PFSK-1 (cell line): ENCODE results near the gene SMAD3.

Experiments
- FOXP2 ChIP-seq: optimal IDR thresholded peaks from 2 replicates; pipeline ENCODE3; 2011; ENCODE audit warnings: borderline replicate concordance, control low read depth, inconsistent platforms; ENCODE audit not compliant: insufficient read depth; ENCODE audit errors: extremely low read length, extremely low read depth
- POLR2AphosphoS5 ChIP-seq: IDR thresholded peaks from 2 replicates; pipeline ENCODE4 v1.6.1; 2012; ENCODE audit warnings: low read depth, mild to moderate bottlenecking, control low read depth, low read length, moderate library complexity
- SIN3A ChIP-seq: IDR thresholded peaks from 2 replicates; pipeline ENCODE4 v1.6.1; 2012; ENCODE audit warnings: mild to moderate bottlenecking, low read length, moderate library complexity, borderline replicate concordance; ENCODE audit not compliant: insufficient read depth
- TAF1 ChIP-seq: IDR thresholded peaks from 2 replicates; pipeline ENCODE4 v1.6.1; 2012; ENCODE audit warnings: low read length, control low read depth, borderline replicate concordance; ENCODE audit not compliant: insufficient read depth
- TF ChIP-seq, protein P1 (sequence below), 2 experiments: IDR thresholded peaks; 2 replicates each; pipeline versions ENCODE4 v1.6.1 to v1.8.0; 2011 to 2012; ENCODE audit warnings: low read depth in 2 of 2, low read length in 2 of 2, control low read depth in 1 of 2, inconsistent platforms in 1 of 2, mild to moderate bottlenecking in 1 of 2, moderate library complexity in 1 of 2; ENCODE audit not compliant: insufficient read depth in 1 of 2

DNA sequence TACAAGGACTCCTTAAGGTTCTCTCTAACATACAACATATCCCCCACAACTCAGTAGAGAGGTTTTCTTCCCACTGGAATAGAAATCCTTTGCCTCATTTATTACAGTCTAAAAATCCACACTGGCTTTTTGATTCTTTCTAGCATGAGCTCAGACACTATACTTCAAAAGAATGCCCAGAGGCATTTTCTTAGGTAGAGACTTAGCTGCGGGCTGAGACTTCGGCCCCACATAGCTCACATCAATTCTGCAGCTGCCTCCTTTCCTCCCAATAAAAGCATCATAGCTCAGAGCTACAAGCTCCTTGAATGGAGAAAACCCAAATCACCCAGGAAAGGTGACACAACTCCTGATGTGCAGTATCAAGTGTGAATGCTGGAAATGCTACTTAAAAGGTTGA lies 136.7 kb downstream of the SMAD3 start:
- TF ChIP-seq, protein P1, sequence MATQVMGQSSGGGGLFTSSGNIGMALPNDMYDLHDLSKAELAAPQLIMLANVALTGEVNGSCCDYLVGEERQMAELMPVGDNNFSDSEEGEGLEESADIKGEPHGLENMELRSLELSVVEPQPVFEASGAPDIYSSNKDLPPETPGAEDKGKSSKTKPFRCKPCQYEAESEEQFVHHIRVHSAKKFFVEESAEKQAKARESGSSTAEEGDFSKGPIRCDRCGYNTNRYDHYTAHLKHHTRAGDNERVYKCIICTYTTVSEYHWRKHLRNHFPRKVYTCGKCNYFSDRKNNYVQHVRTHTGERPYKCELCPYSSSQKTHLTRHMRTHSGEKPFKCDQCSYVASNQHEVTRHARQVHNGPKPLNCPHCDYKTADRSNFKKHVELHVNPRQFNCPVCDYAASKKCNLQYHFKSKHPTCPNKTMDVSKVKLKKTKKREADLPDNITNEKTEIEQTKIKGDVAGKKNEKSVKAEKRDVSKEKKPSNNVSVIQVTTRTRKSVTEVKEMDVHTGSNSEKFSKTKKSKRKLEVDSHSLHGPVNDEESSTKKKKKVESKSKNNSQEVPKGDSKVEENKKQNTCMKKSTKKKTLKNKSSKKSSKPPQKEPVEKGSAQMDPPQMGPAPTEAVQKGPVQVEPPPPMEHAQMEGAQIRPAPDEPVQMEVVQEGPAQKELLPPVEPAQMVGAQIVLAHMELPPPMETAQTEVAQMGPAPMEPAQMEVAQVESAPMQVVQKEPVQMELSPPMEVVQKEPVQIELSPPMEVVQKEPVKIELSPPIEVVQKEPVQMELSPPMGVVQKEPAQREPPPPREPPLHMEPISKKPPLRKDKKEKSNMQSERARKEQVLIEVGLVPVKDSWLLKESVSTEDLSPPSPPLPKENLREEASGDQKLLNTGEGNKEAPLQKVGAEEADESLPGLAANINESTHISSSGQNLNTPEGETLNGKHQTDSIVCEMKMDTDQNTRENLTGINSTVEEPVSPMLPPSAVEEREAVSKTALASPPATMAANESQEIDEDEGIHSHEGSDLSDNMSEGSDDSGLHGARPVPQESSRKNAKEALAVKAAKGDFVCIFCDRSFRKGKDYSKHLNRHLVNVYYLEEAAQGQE (IDR thresholded peaks at IDR 0.05; ENCODE audit: insufficient read depth in 1 of 2, low read depth in 2 of 2, low read length in 2 of 2), result no peak
- no peak for TF ChIP-seq POLR2AphosphoS5
- TF ChIP-seq TAF1, result no peak
- TF ChIP-seq SIN3A, result no peak
- TF ChIP-seq FOXP2, result no peak
